ENCODE data around the gene LYPD8.

LYPD8 gene

GRCh38 chr1:248702714-248703113 lies 52.8 kb downstream of the LYPD8 start, which contains the start of gene OR14I1:
Gene OR14I1, minus strand, starts transcription at chr1:248702766.
- no peak for TF ChIP-seq CTCF (conservative IDR thresholded peaks at IDR 0.05; ENCODE audit: low read depth, low read length)
- DNase-seq (ENCODE audit: low read depth): no peak
- no peak within 1 kb of the TSS for H3K4me3 ChIP-seq (ENCODE audit: low read length)

GRCh38 chr1:248699099-248699498 lies 56.5 kb downstream of the LYPD8 start:
- DNase-seq (ENCODE audit: low read depth): no peak
- no peak for TF ChIP-seq CTCF (conservative IDR thresholded peaks at IDR 0.05; ENCODE audit: low read depth, low read length)
- no peak overlapping the region for H3K4me3 ChIP-seq (ENCODE audit: low read length)

GRCh38 chr1:248697907-248698306 lies 57.7 kb downstream of the LYPD8 start:
- TF ChIP-seq CTCF (conservative IDR thresholded peaks at IDR 0.05; ENCODE audit: low read depth, low read length): no peak
- H3K4me3 ChIP-seq (ENCODE audit: low read length): no peak overlapping the region
- no peak for DNase-seq (ENCODE audit: low read depth)

GRCh38 chr1:248696774-248697173 lies 58.8 kb downstream of the LYPD8 start:
- DNase-seq (ENCODE audit: low read depth): no peak
- no peak for TF ChIP-seq CTCF (conservative IDR thresholded peaks at IDR 0.05; ENCODE audit: low read depth, low read length)
- H3K4me3 ChIP-seq (ENCODE audit: low read length): no peak overlapping the region

GRCh38 chr1:248696261-248696660 lies 59.3 kb downstream of the LYPD8 start:
- no peak for DNase-seq (ENCODE audit: low read depth)
- no peak overlapping the region for H3K4me3 ChIP-seq (ENCODE audit: low read length)
- no peak for TF ChIP-seq CTCF (conservative IDR thresholded peaks at IDR 0.05; ENCODE audit: low read depth, low read length)

- DNase-seq (ENCODE audit: low read depth): no peak
- no peak overlapping the region for H3K4me3 ChIP-seq (ENCODE audit: low read length)
- TF ChIP-seq CTCF (conservative IDR thresholded peaks at IDR 0.05; ENCODE audit: low read depth, low read length): no peak
Measured at GRCh38 chr1:248695451-248696132, 60.0 kb downstream of the LYPD8 start.

GRCh38 chr1:248691567-248692155 lies 63.9 kb downstream of the LYPD8 start:
- no peak for DNase-seq (ENCODE audit: low read depth)
- H3K4me3 ChIP-seq (ENCODE audit: low read length): no peak overlapping the region
- no peak for TF ChIP-seq CTCF (conservative IDR thresholded peaks at IDR 0.05; ENCODE audit: low read depth, low read length)
